HG02852 (cell line): ENCODE data around the gene CDH13.

ENCODE experiments used
- ATAC-seq: cut with Tn5 transposase; IDR thresholded peaks from one replicate; pipeline ENCODE4 v1.9.1; 2021; ENCODE audit warnings: mild to moderate bottlenecking, moderate library complexity; ENCODE audit not compliant: unreplicated experiment

The CDH13 gene

DNA sequence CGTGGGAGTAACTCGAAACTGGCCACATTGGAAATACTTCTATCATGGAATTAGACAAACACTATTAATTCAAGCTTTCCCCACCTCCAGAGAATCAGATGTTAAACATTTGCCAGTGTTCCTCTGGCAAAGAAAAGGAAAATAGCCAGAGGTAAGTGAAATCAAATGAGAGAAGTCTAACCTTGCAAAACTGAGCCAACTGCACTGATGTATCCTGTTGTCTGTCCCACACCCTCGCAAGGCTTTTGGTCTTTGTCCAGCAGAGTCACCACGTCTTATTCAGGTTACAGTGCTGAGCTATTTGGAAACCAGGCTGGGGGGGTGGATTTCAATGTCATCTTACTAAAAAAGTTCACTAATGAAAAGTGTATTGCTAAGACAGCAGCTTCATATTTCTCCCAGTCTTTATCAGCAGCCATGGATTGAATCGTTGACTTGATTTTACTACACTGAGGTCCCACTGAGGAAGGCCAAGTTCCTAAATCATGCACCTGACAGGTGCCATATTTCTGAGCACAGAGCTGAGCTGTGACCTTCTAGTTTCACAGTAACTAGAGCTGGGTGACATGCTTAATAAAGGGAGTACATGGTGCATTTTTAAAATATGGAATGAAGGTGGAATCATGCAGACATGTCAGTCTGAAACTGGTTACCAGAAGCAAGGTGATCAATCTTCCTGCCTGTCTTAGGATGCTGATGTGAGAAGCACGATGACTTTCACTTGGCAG is 1095.9 kb downstream of the CDH13 start:
- no peak for ATAC-seq

DNA sequence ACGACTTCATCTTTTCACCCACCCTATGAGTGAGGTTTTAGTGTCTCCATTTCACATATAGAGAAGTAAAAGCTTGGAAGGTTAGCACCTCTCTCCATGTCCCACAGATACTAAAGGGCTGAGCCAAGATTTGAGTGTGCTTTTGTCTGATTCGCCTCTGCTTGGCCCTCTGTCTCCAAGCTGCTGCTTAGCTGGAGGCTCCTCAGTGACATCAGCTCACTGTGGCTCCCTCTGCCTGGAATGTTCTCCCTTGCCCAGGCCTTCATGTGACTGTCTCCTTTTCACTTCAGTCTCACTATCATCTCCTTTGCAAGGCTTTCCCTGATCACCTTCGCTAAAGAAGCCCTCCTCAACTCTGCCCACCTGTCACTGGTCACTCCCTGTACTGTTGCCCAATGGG is 1096.5 kb downstream of the CDH13 start:
- no peak for ATAC-seq

DNA sequence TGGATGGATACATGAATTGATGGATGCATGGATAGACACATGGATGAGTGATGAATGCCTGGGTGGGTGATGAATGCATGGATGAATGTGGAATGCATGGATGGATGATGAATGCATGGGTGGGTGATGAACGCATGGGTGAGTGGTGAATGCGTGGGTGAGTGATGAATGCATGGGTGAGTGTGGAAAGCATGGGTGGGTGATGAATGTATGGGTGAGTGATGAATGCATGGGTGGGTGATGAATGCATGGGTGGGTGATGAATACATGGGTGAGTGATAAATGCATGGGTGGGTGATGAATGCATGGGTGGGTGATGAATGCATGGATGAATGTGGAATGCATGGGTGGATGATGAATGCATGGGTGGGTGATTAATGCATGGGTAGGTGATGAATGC is 1097.1 kb downstream of the CDH13 start:
- no peak for ATAC-seq

DNA sequence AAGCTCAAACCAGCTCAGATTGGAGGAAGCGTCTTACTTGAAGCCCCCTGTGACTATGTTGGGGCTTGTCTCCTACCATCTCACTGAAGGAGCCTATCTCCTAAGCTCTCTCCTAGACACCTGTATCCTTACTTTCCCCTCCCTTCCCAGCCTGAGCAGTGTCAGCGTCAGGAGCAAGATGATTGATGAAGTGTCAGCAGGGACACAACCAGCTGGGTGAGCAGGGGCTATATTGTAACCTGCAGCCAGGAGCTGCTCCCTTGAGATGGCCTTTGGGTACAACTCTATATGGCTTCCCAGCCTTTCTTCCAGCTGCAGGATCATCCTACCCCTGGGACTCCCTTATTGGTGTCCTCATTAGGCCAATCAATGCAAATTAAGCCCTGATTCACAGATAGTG is 1097.8 kb downstream of the CDH13 start:
- no peak for ATAC-seq

DNA sequence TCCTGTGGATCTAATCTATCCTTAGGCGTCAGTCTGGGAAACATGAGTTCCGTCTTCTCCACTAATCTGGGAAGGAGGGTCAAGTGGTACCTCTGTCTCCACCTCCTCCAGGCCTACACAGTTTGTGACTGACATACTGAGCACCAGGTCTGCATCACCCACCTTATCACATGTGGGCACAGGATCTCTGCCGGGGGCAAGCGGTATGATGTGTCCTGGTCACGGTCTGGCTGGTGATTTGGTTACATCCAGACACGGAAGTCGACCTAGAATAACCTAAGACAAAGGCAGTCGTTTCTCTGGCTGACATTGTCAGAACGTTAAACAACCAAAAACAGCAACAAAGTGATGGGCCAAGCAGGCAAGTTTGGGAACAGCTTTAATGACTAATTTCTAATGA is 1098.5 kb downstream of the CDH13 start:
- ATAC-seq, result no peak

DNA sequence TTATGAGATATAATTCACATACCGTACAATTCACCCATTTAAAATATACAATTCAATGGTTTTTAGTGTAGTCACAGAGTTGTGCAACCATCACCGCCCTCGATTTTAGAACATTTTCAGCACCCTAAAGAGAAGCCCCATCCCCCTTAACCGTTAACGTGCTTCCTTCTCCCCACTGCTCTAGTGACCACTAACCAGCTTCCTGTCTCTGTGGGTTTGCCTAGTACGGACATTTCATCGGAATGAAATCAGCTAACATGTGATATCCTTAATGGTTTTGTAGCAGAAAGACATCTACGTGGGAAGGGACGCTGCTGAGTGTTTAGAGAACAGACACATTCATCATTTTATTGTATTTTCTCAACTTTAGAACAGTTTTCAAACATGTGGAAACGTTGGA is 1100.2 kb downstream of the CDH13 start:
- no peak for ATAC-seq

DNA sequence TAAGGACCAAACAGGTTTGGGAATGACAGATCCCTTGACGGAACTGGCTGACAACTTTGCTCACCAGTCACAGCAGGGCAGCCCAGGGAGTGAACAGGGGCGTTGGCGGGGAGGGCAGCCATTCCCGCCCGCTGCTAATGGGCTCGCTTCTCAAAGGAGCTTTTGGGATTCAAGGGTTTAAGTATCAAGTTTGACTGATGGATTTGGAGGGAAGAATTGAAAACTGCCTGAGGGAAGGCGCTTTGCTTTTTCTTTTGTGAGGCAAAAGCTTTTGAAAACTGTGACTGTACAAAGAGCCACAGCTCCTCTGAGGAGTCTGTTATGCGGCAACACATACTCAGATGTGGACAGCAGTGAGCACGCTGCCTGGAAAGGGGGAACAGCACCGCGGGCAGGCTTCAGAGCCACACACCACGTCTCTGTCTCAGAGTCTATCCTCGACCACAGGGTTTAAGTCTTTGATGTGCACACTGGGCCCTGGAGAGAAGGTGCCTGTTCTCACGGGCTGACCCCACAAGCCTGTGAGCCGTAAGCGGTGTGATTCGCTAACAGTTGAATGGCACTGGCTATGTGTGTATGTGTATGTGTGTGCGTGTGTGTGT is 1101.1 kb downstream of the CDH13 start:
- no peak for ATAC-seq

DNA sequence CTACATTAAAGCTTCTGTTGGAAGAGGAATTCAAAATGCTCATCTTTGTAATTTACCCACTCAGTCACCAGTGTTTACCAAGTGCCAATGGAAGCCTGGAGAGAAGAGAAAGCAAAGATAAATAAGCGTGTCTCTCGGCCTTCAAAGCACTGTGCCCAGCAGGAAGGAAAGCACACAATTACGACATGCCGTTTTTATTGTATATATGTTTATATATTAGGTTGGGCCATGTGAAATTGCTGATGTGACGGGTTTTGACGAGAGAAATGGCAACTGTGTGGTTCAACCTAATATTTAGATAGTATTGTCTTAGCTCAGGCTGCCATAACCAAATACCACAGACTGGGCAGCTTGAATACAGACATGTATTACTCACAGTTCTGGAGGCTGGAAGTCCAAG is 1101.7 kb downstream of the CDH13 start:
- no peak for ATAC-seq

DNA sequence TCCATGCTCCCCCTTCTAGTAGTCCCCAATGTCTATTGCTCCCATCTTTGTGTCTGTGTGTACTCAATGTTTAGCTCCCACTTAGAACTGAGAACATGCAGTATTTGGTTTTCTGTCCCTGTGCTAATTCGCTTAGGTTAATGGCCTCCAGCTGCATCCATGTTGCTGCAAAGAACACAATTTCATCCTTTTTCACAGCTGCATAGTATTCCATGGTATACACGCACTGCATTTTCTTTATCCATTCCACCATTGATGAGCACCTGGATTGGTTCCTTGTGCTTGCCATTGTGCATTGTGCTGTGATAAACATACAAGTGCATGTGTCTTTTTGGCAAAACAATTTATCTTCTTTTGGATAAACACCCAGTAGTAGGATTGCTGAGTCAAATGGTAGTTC is 1104.0 kb downstream of the CDH13 start:
- no peak for ATAC-seq

DNA sequence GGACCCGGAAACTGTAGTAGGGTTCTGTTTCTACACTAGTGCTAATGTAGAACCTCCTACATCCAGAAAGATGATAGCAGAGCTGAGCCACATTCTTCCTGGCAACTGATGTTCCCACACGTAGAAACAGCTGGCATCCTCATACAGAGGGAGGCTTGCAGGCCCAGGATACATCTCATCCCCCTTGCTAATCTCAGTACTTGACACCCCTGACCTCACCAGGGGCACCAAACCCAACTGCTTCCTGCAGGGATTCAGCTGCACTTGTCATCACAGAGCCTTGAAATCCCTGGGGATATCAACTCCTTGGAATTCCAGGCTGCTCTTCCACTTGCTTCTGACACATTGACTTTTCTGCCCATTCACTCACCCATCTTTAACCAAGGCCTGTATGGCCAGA is 1105.8 kb downstream of the CDH13 start:
- no peak for ATAC-seq

DNA sequence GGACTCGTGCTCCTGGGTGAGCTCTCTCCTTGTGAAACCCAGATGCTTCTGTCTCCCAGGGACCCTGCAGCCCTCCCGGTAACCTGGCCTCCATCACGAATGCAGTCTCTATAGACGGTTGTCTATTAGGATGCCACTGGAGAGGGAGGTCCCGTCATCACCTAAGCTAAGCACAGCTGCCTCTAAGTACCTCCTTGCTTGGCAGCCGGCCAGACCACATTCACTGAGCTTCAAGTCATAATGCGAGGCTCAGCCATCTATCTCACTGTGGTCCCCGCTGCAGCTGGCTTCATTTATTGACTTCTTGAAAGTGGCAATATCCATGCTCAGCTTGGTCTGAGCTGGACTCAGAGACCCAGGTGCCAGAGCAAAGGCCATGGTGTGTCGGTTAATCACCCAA is 1106.5 kb downstream of the CDH13 start:
- no peak for ATAC-seq

DNA sequence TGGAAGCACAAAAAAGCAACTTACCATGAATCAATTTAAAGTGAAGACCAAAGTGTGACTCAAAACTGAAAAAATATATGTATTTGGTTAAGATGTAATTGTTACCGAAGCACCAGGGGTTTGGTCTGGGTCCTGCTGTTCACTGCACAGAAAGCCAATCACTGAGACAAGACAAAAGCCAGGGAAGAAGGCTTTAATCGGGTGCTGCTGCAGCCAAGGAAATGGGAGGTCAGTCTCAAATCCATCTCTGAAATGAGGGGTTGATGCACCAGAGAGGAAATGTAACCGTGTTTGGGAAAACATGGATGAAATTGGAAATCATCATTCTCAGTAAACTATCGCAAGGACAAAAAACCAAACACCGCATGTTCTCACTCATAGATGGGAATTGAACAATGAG is 1107.4 kb downstream of the CDH13 start:
- ATAC-seq, result no peak

DNA sequence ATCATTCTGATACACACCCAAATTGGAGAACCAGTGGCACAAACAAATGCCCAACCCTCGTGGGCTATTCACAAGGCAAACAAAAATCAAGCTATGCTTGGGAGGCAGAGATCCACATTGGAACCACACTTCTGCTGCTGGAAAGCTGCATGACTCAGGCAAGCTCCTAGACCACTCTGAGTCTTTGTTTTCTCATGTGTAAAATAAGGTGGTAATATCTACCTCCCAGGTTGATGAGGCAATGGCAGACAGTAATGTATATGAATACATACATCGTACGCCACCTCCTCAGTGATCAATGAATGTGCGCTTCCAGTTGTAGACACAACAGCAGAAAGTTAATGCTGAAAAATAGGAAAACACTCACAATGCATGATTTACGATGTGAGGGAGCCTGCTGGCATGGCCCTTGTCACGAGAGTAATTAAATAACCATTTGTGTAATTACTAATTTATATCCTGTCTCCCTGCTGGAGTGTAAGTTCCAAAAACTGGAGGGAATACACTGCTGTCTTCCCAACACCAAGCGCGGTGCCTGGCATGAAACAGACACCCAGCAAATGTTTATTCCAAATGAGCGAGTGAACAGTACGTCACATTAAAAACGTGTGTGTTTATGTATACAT is 1111.1 kb downstream of the CDH13 start:
- no peak for ATAC-seq

DNA sequence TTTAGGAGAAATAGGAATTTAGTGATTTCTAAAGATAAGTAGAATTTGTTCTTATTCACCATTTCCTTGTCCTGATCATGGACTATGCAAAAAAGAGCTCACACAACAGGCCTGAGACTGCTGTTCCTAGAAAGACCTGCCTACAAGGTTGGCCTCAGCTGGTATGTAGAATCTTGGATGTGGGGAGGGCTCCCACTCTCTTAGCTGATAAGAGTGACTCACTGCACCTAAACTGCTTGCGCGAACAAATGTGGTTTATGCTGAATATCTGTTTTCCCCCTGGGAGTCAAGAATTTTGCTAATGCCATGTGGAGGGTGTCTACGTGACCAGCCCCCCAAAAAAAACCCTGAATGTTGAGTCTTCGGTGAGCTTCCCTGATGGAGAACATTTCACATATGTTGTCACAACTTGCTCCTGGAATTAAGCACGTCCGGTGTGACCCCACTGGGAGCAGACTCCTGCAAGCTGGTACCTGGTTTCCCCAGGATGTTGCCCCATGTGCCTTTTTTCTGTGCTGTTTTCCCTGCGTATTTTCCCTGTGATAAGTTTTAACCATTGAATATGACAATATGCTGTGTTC is 1112.2 kb downstream of the CDH13 start:
- ATAC-seq, result no peak

DNA sequence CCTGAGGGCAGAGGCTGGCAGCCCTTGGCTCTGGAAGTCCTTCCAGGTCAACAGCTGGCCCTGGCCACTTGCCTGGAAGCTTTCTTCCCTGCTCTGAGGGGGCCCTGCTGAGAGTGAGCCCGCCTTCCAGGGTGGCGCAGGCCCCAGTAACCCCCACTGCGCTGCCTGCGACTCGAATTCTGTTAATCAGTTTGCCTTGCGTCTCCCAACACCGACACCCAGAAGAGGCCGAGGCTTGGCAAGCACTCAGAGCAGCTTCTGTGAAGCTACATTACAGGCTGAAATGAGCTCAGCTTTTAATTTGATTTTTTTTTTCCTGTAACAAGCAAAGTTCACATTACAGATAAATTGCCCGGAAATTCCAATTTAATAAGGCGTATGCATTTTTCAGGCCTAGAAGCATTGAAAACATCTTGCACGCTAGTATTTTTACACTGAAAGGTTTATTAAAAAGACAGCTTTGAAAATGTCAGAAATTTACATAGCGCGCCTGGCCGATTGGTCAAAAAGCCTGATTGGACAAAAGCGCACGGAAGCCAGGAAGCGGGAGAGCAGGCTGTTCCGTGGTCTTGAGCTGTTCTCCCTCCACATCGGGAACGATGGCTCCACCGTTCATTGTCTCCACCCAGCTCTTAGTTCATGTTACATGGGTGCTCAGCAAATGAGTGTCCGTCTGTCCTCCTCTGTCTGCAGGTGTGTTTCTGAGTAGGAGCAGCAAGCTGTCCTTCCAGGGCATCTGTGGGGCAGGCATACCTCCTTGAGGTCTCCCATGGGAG is 1115.5 kb downstream of the CDH13 start:
- ATAC-seq, result no peak

DNA sequence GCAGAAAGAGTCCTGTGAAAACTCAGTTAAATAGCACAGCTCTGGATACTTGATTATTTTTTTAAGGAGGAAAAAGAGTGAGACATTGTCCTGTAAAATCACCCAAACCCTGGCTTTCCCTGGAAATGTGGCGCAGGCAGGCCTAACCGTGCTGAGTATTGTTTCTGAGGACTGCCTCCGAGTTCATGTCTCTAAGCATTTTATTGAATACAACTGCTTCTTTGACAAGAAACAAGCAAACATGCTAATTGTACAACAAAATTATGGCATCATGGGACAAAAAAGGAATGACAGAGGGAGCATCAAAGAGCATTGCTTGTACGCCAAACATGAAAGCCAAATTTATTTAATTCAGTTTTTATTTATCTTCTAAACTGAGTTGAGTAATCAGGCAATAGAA is 1116.5 kb downstream of the CDH13 start:
- no peak for ATAC-seq

DNA sequence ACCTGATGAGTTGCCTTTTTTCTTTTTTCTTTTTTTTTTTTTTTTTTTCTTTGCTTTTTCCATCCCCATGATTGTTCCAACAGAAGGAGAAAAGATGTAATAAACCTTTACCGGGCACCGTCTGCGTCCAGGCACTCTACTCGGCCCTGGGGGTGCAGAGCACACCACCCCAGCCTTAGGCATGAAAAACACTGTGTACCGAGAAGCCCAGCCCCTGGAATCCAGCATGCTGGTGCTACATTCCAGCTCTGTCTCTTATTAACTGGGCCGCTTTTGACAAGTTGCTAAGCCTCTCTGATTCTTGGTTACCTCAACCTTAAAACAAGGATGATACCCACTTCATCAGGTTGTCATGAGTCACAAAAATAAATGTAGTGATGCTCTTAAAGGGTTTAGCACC is 1117.0 kb downstream of the CDH13 start:
- ATAC-seq, result no peak

DNA sequence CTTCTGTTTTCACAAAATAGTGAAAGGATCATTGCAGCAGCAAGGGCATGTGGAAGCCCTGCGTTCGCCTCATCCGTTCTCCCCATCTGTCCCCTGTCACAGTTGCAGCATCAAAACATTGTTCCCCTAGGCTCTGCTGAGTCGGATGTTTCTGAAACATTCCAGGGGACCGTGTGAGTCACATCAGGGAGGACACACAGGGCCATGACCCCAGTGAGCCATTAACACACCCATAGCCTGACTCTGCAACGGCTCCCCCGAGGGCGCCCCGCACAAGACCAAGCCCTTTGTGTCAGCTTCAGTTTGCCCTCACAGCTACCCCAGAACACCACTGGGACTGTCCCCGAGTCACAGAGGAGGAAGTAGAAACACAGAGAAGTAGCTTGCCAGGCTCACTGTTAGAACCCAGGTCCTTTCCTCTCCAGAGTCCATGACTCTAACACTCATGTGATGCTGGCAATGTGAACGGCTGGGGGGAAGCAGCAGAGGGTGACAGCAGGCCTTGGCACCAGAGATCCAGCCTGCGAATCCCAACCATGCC is 1117.7 kb downstream of the CDH13 start:
- ATAC-seq, result no peak

DNA sequence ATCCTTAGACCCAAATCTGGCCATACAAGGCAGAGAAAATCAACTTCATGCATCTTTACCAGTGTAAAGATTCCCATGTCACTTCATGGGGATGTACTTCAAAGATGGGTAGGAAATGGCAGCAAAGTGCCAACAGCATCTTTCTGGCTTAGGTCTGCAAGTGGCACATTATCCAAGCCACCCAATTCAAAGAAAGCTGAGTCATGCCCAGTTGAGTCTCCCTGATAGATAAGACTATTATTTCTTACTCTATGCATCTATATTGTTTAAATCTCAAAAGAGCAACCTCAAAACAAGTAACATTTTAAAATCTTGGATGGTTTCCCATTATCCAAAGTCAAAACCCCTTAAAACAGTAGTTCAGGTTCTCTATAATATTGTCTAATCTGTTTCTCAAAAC is 1119.8 kb downstream of the CDH13 start:
- no peak for ATAC-seq

DNA sequence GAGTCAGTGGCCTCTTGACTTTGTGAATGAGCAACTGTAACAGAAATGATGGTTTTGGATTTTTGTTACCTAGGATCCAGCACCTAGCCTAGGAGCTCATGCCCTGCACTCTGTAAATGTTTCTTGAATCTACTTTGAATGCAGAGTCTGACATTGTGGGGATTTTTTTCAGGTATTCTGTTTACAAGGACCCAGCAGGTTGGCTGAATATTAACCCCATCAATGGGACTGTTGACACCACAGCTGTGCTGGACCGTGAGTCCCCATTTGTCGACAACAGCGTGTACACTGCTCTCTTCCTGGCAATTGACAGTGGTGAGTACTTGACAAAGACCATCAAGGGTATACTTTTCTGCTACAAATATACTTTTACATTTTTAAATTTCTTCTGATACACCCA is 1121.2 kb downstream of the CDH13 start:
- no peak for ATAC-seq

DNA sequence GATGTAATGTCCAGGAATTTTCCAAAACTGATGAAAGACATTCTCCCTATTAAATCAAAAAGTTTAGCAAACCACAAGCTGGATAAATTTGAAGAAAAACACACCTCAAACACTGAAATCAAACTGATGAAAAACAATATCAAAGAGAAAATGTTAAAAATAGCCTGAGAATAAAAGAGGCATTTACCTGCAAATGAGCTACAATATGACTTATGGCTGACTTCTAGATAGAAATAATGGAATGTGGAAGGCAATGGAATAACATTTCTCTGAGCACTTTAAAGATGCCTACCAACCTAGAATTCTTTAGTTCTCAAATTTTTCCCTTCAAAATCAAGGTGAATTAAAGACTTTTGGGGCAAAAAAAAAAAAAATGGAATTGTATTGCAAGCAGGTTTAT is 1128.6 kb downstream of the CDH13 start:
- no peak for ATAC-seq
